Ramos (cell line): Measurements from ENCODE around the gene TLR6.
"Not testable (repeated sequence)": the region's sequence is repeated elsewhere in the genome, so short reads cannot be mapped to it uniquely, and the experiment has no call there.

Experiments used
- in situ Hi-C: fragments of 300-500 bp; cut with MboI; formaldehyde crosslinking; loops from one replicate; pipeline ENCODE4 v1.14.3; 2022; ENCODE audit warnings: low sequenced_read_pairs; ENCODE audit not compliant: unreplicated experiment

The TLR6 gene

GRCh38 chr4:38829237-38829636 is 27.4 kb downstream of the TLR6 start:
- in situ Hi-C loops, result loop anchor here (25.0 kb wide), 1 partner anchor 642 kb away; no protein-coding TSS in a partner anchor

- in situ Hi-C loops, result no loop called here
Observed at GRCh38 chr4:38823766-38824165, 32.9 kb downstream of the TLR6 start.

- in situ Hi-C loops, result no loop called here
Observed at GRCh38 chr4:38822748-38823303, 33.8 kb downstream of the TLR6 start.

GRCh38 chr4:38821739-38822138 is 34.9 kb downstream of the TLR6 start:
- in situ Hi-C loops, result no loop called here

- in situ Hi-C loops, result no loop called here
Observed at GRCh38 chr4:38820329-38821061, 36.1 kb downstream of the TLR6 start.

GRCh38 chr4:38819569-38819968 is 37.0 kb downstream of the TLR6 start:
- in situ Hi-C loops, result no loop called here

- in situ Hi-C loops, result no loop called here
Observed at GRCh38 chr4:38818441-38818976, 38.1 kb downstream of the TLR6 start.

- in situ Hi-C loops, result no loop called here
Observed at GRCh38 chr4:38815885-38816782, 40.5 kb downstream of the TLR6 start.

- in situ Hi-C loops, result no loop called here
Observed at GRCh38 chr4:38814386-38814785, 42.2 kb downstream of the TLR6 start.

GRCh38 chr4:38811297-38811696 is 45.3 kb downstream of the TLR6 start:
- in situ Hi-C loops, result no loop called here

GRCh38 chr4:38807462-38807861 is 49.2 kb downstream of the TLR6 start:
- in situ Hi-C loops, result not testable (repeated sequence)

GRCh38 chr4:38806251-38806650 is 50.4 kb downstream of the TLR6 start:
- in situ Hi-C loops, result not testable (repeated sequence)

- in situ Hi-C loops, result no loop called here
Observed at GRCh38 chr4:38805530-38806145, 51.0 kb downstream of the TLR6 start.

- in situ Hi-C loops, result no loop called here
Observed at GRCh38 chr4:38804654-38805295, 51.8 kb downstream of the TLR6 start, which contains the start of gene TLR1. Gene TLR1, minus strand, starts transcription at chr4:38804791. Its CDS starts 5,960 bp downstream, at chr4:38798831.

GRCh38 chr4:38803833-38804653 is 52.6 kb downstream of the TLR6 start:
- in situ Hi-C loops, result no loop called here

GRCh38 chr4:38802561-38803355 is 53.9 kb downstream of the TLR6 start:
- in situ Hi-C loops, result no loop called here

GRCh38 chr4:38800961-38801450 is 55.6 kb downstream of the TLR6 start:
- in situ Hi-C loops, result no loop called here

- in situ Hi-C loops, result no loop called here
Observed at GRCh38 chr4:38800366-38800765, 56.3 kb downstream of the TLR6 start.
